ENCODE measurements around the gene INS. TPM values are rescaled to one million over a fixed set of nuclear protein-coding genes. Genes with fewer than 3 reads are reported as not detected.
A peak's percentile ranks its signal among the peaks of the same experiment; 100 is the strongest.

The INS gene
- total and polyA plus RNA-seq, 2 of the 13 experiments (the other 11 are each of a cell fraction or from before 2014, with no cell fraction given) = not detected

DNA sequence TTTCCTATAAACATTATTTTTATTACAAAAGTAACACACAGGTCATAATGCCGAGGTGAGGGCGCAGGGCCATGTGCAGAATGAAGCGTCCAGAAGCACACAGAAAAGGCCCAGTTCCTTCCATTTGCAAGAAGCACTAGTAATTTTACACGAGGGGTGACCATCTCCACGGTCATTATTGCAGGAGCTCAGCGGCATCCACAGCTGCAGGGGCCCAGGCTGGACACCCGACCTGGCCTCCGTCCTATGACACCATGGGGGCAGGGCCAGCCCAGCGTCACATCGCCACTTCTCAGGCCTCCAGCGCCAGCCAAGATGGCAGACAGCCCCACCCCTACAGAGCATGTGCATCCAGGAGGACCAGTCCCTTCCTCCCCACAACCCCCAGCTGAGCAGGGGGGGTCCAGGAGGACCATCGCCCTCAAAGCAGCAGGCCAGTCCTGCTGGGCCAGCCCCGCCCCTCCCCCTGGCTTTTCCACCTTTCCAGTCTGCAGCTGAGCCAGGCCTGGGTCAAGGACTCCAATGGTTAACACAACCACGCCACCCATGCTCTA lies 25.3 kb downstream of the INS start (continued):
- TF ChIP-seq, protein P1, sequence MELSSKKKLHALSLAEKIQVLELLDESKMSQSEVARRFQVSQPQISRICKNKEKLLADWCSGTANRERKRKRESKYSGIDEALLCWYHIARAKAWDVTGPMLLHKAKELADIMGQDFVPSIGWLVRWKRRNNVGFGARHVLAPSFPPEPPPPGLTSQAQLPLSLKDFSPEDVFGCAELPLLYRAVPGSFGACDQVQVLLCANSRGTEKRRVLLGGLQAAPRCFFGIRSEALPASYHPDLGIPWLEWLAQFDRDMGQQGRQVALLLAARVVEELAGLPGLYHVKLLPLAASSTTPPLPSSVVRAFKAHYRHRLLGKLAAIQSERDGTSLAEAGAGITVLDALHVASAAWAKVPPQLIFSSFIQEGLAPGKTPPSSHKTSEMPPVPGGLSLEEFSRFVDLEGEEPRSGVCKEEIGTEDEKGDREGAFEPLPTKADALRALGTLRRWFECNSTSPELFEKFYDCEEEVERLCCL (CRISPR knock-in tag; IDR thresholded peaks at IDR 0.05; ENCODE audit: borderline replicate concordance) = no peak
- TF ChIP-seq MATR3 (CRISPR knock-in tag; IDR thresholded peaks at IDR 0.05) (no peak), SMC3 (IDR thresholded peaks at IDR 0.05; ENCODE audit: low read length) (no peak), NFKB2 (CRISPR knock-in tag; IDR thresholded peaks at IDR 0.05; ENCODE audit: borderline replicate concordance) (peak; percentile 16; the same call in 1 of the 2 replicates), HIVEP1 (CRISPR knock-in tag; IDR thresholded peaks at IDR 0.05) (no peak), ZNF768 (CRISPR knock-in tag; IDR thresholded peaks at IDR 0.05) (no peak), KLF13 (CRISPR knock-in tag; IDR thresholded peaks at IDR 0.05) (no peak), KAT2B (IDR thresholded peaks at IDR 0.05; ENCODE audit: borderline replicate concordance, low read depth, low read length) (no peak), NFATC3 (CRISPR knock-in tag; IDR thresholded peaks at IDR 0.05) (no peak), SNRNP70 (IDR thresholded peaks at IDR 0.05; ENCODE audit: low read depth, low read length) (no peak), MIER3 (CRISPR knock-in tag; IDR thresholded peaks at IDR 0.05; ENCODE audit: borderline replicate concordance) (0 out of 2 replicates have a peak, but pooled peaks have one; percentile 0), ZNF292 (CRISPR knock-in tag; IDR thresholded peaks at IDR 0.05; ENCODE audit: borderline replicate concordance, low read depth) (no peak), TBP (CRISPR knock-in tag; IDR thresholded peaks at IDR 0.05) (no peak), EP300 (IDR thresholded peaks at IDR 0.05; ENCODE audit: low read depth in 2 of 2, low read length in 2 of 2) (0 out of 4 replicates have a peak, but pooled peaks of 1 of the 2 experiments have one; percentile 2), EP300 (CRISPR knock-in tag; IDR thresholded peaks at IDR 0.05; ENCODE audit: borderline replicate concordance) (no peak)
- TF ChIP-seq, protein P2, sequence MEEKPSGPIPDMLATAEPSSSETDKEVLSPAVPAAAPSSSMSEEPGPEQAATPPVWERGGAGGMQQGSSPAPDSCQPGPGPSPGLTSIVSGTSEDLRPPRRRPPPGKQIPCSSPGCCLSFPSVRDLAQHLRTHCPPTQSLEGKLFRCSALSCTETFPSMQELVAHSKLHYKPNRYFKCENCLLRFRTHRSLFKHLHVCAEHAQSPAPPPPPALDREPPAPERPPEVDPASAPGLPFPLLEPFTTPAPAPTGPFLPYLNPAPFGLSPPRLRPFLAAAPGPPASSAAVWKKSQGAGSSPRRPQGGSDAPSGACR (CRISPR knock-in tag; IDR thresholded peaks at IDR 0.05) = peak; percentile 3; the same call in 1 of the 2 replicates
- TF ChIP-seq, protein P3, sequence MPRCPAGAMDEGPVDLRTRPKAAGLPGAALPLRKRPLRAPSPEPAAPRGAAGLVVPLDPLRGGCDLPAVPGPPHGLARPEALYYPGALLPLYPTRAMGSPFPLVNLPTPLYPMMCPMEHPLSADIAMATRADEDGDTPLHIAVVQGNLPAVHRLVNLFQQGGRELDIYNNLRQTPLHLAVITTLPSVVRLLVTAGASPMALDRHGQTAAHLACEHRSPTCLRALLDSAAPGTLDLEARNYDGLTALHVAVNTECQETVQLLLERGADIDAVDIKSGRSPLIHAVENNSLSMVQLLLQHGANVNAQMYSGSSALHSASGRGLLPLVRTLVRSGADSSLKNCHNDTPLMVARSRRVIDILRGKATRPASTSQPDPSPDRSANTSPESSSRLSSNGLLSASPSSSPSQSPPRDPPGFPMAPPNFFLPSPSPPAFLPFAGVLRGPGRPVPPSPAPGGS (CRISPR knock-in tag; IDR thresholded peaks at IDR 0.05) = no peak; the same call in 1 of the 2 replicates
- TF ChIP-seq, protein P4, sequence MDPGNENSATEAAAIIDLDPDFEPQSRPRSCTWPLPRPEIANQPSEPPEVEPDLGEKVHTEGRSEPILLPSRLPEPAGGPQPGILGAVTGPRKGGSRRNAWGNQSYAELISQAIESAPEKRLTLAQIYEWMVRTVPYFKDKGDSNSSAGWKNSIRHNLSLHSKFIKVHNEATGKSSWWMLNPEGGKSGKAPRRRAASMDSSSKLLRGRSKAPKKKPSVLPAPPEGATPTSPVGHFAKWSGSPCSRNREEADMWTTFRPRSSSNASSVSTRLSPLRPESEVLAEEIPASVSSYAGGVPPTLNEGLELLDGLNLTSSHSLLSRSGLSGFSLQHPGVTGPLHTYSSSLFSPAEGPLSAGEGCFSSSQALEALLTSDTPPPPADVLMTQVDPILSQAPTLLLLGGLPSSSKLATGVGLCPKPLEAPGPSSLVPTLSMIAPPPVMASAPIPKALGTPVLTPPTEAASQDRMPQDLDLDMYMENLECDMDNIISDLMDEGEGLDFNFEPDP (CRISPR knock-in tag; conservative IDR thresholded peaks at IDR 0.05) = no peak
- TF ChIP-seq, protein P5, sequence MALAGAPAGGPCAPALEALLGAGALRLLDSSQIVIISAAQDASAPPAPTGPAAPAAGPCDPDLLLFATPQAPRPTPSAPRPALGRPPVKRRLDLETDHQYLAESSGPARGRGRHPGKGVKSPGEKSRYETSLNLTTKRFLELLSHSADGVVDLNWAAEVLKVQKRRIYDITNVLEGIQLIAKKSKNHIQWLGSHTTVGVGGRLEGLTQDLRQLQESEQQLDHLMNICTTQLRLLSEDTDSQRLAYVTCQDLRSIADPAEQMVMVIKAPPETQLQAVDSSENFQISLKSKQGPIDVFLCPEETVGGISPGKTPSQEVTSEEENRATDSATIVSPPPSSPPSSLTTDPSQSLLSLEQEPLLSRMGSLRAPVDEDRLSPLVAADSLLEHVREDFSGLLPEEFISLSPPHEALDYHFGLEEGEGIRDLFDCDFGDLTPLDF (CRISPR knock-in tag; IDR thresholded peaks at IDR 0.05) = 0 out of 2 replicates have a peak, but pooled peaks have one; percentile 30
- TF ChIP-seq, protein P6, sequence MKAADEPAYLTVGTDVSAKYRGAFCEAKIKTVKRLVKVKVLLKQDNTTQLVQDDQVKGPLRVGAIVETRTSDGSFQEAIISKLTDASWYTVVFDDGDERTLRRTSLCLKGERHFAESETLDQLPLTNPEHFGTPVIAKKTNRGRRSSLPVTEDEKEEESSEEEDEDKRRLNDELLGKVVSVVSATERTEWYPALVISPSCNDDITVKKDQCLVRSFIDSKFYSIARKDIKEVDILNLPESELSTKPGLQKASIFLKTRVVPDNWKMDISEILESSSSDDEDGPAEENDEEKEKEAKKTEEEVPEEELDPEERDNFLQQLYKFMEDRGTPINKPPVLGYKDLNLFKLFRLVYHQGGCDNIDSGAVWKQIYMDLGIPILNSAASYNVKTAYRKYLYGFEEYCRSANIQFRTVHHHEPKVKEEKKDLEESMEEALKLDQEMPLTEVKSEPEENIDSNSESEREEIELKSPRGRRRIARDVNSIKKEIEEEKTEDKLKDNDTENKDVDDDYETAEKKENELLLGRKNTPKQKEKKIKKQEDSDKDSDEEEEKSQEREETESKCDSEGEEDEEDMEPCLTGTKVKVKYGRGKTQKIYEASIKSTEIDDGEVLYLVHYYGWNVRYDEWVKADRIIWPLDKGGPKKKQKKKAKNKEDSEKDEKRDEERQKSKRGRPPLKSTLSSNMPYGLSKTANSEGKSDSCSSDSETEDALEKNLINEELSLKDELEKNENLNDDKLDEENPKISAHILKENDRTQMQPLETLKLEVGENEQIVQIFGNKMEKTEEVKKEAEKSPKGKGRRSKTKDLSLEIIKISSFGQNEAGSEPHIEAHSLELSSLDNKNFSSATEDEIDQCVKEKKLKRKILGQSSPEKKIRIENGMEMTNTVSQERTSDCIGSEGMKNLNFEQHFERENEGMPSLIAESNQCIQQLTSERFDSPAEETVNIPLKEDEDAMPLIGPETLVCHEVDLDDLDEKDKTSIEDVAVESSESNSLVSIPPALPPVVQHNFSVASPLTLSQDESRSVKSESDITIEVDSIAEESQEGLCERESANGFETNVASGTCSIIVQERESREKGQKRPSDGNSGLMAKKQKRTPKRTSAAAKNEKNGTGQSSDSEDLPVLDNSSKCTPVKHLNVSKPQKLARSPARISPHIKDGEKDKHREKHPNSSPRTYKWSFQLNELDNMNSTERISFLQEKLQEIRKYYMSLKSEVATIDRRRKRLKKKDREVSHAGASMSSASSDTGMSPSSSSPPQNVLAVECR (CRISPR knock-in tag; IDR thresholded peaks at IDR 0.05; ENCODE audit: borderline replicate concordance) = no peak

Measured in HepG2 (cell line).